Activated T-helper 2 cell treated with anti-CD3 and anti-CD28 coated beads, Interferon-gamma antibody, Interleukin-2, Interleukin-4, amounts not matched to agents 10 μg/mL and 5 μg/mL and 100 μg/mL, durations not matched to agents 14 hours and 24 hours and 36 hours (primary cell): ENCODE results near the gene HAPLN1. TPM values are rescaled to one million over a fixed set of nuclear protein-coding genes. Genes with fewer than 3 reads are reported as not detected.
"Not testable (repeated sequence)": the region's sequence is repeated elsewhere in the genome, so short reads cannot be mapped to it uniquely, and the experiment has no call there.

ENCODE experiments used
- DNase-seq: peaks from one replicate; pipeline ENCODE4 v3.0.0; 2021; ENCODE audit warnings: low spot score
- H3K27ac Mint-ChIP-seq: one replicate; pipeline ENCODE4 v1.8.0; 2021; ENCODE audit warnings: mixed read lengths
- H3K27me3 Mint-ChIP-seq: one replicate; pipeline ENCODE4 v1.8.0; 2021; ENCODE audit warnings: low read depth, mixed read lengths
- H3K36me3 Mint-ChIP-seq: one replicate; pipeline ENCODE4 v1.8.0; 2021; ENCODE audit warnings: low read depth, mixed read lengths
- H3K4me1 Mint-ChIP-seq: one replicate; pipeline ENCODE4 v1.8.0; 2021; ENCODE audit warnings: low read depth, mixed read lengths
- H3K4me3 Mint-ChIP-seq: one replicate; pipeline ENCODE4 v1.8.0; 2021; ENCODE audit warnings: low read depth, mild to moderate bottlenecking, moderate library complexity, mixed read lengths
- H3K9me3 Mint-ChIP-seq: one replicate; pipeline ENCODE4 v1.8.0; 2021; ENCODE audit warnings: mixed read lengths
- intact Hi-C: fragments of 100-400 bp; cut with micrococcal nuclease; formaldehyde crosslinking; loops from one replicate; pipeline ENCODE4 v1.15.1; 2023
- total RNA-seq: library from RNA; stranded (reverse); gene quantifications from 2 replicates; pipeline ENCODE4 v1.2.3, GENCODE V29; 2022

Gene HAPLN1
- total RNA-seq: not detected in 2 replicates

- Mint-ChIP-seq H3K4me3 (peak within 1 kb of the TSS; percentile 10), H3K27ac (no peak within 1 kb of the TSS), H3K36me3 (no peaks in the 10 kb centered on the region), H3K9me3 (no peaks in the 10 kb centered on the region), H3K4me1 (peaks cover 5% of the 10 kb centered on the region), H3K27me3 (peaks cover 50% of the 10 kb centered on the region)
- DNase-seq: no peak
- intact Hi-C loops: no loop called here
These were observed at the start of gene HAPLN1 for GRCh38 chr5:83720836-83721537. Gene HAPLN1, minus strand, starts transcription at chr5:83720855. Its CDS starts 47,332 bp downstream, at chr5:83673523.

- Mint-ChIP-seq H3K36me3 (no peaks in the 10 kb centered on the region), H3K27me3 (no peaks in the 10 kb centered on the region), H3K4me3 (no peak overlapping the region), H3K9me3 (peaks cover 21% of the 10 kb centered on the region), H3K4me1 (no peaks in the 10 kb centered on the region), H3K27ac (no peak overlapping the region)
- intact Hi-C loops: no loop called here
- DNase-seq: no peak
These were observed 46.8 kb upstream of the HAPLN1 start for GRCh38 chr5:83767409-83767992.

GRCh38 chr5:83764101-83764500, 43.4 kb upstream of the HAPLN1 start:
- intact Hi-C loops: no loop called here
- no peaks in the 10 kb centered on the region for H3K27me3 Mint-ChIP-seq
- H3K4me3 Mint-ChIP-seq: no peak overlapping the region
- no peak overlapping the region for H3K27ac Mint-ChIP-seq
- H3K4me1 Mint-ChIP-seq: no peaks in the 10 kb centered on the region
- peaks cover 21% of the 10 kb centered on the region for H3K9me3 Mint-ChIP-seq
- no peaks in the 10 kb centered on the region for H3K36me3 Mint-ChIP-seq
- DNase-seq: no peak

- no peaks in the 10 kb centered on the region for H3K27me3 Mint-ChIP-seq
- H3K27ac Mint-ChIP-seq: no peak overlapping the region
- no peaks in the 10 kb centered on the region for H3K9me3 Mint-ChIP-seq
- intact Hi-C loops: no loop called here
- no peak overlapping the region for H3K4me3 Mint-ChIP-seq
- H3K36me3 Mint-ChIP-seq: no peaks in the 10 kb centered on the region
- no peaks in the 10 kb centered on the region for H3K4me1 Mint-ChIP-seq
- DNase-seq: no peak
These were observed 39.9 kb upstream of the HAPLN1 start for GRCh38 chr5:83760579-83760978.

- Mint-ChIP-seq H3K9me3 (peaks cover 9% of the 10 kb centered on the region), H3K4me1 (no peaks in the 10 kb centered on the region), H3K36me3 (no peaks in the 10 kb centered on the region), H3K27me3 (no peaks in the 10 kb centered on the region), H3K27ac (no peak overlapping the region), H3K4me3 (no peak overlapping the region)
- DNase-seq: no peak
- intact Hi-C loops: no loop called here
These were observed 32.0 kb upstream of the HAPLN1 start for GRCh38 chr5:83752700-83753099.

GRCh38 chr5:83751201-83751600, 30.5 kb upstream of the HAPLN1 start:
- Mint-ChIP-seq H3K4me1 (no peaks in the 10 kb centered on the region), H3K36me3 (no peaks in the 10 kb centered on the region), H3K27me3 (no peaks in the 10 kb centered on the region), H3K27ac (no peak overlapping the region), H3K9me3 (peaks cover 9% of the 10 kb centered on the region), H3K4me3 (no peak overlapping the region)
- DNase-seq: no peak
- intact Hi-C loops: no loop called here

- H3K9me3 Mint-ChIP-seq: peaks cover 9% of the 10 kb centered on the region
- DNase-seq: no peak
- intact Hi-C loops: no loop called here
- no peak overlapping the region for H3K4me3 Mint-ChIP-seq
- no peaks in the 10 kb centered on the region for H3K27me3 Mint-ChIP-seq
- no peaks in the 10 kb centered on the region for H3K36me3 Mint-ChIP-seq
- no peaks in the 10 kb centered on the region for H3K4me1 Mint-ChIP-seq
- H3K27ac Mint-ChIP-seq: no peak overlapping the region
These were observed 30.1 kb upstream of the HAPLN1 start for GRCh38 chr5:83750749-83751148.

- Mint-ChIP-seq H3K4me3 (no peak overlapping the region), H3K27ac (no peak overlapping the region), H3K9me3 (peaks cover 9% of the 10 kb centered on the region), H3K4me1 (no peaks in the 10 kb centered on the region), H3K27me3 (no peaks in the 10 kb centered on the region), H3K36me3 (no peaks in the 10 kb centered on the region)
- no peak for DNase-seq
- intact Hi-C loops: no loop called here
These were observed 25.2 kb upstream of the HAPLN1 start for GRCh38 chr5:83745816-83746215.

GRCh38 chr5:83744821-83745220, 24.2 kb upstream of the HAPLN1 start:
- H3K4me3 Mint-ChIP-seq: no peak overlapping the region
- H3K4me1 Mint-ChIP-seq: no peaks in the 10 kb centered on the region
- intact Hi-C loops: no loop called here
- no peak overlapping the region for H3K27ac Mint-ChIP-seq
- H3K9me3 Mint-ChIP-seq: peaks cover 8% of the 10 kb centered on the region
- no peak for DNase-seq
- H3K36me3 Mint-ChIP-seq: no peaks in the 10 kb centered on the region
- no peaks in the 10 kb centered on the region for H3K27me3 Mint-ChIP-seq

- intact Hi-C loops: no loop called here
- Mint-ChIP-seq H3K27me3 (no peaks in the 10 kb centered on the region), H3K36me3 (no peaks in the 10 kb centered on the region), H3K4me3 (no peak overlapping the region), H3K27ac (no peak overlapping the region), H3K9me3 (no peaks in the 10 kb centered on the region), H3K4me1 (no peaks in the 10 kb centered on the region)
- no peak for DNase-seq
These were observed 21.4 kb upstream of the HAPLN1 start for GRCh38 chr5:83742089-83742488.

GRCh38 chr5:83741571-83741970, 20.9 kb upstream of the HAPLN1 start:
- Mint-ChIP-seq H3K4me1 (no peaks in the 10 kb centered on the region), H3K36me3 (no peaks in the 10 kb centered on the region), H3K27ac (no peak overlapping the region), H3K9me3 (no peaks in the 10 kb centered on the region), H3K27me3 (no peaks in the 10 kb centered on the region), H3K4me3 (no peak overlapping the region)
- intact Hi-C loops: no loop called here
- no peak for DNase-seq

- Mint-ChIP-seq H3K9me3 (no peaks in the 10 kb centered on the region), H3K36me3 (no peaks in the 10 kb centered on the region), H3K4me3 (no peak overlapping the region), H3K4me1 (no peaks in the 10 kb centered on the region), H3K27me3 (no peaks in the 10 kb centered on the region), H3K27ac (no peak overlapping the region)
- no peak for DNase-seq
- intact Hi-C loops: no loop called here
These were observed 20.1 kb upstream of the HAPLN1 start for GRCh38 chr5:83740741-83741140.

GRCh38 chr5:83736169-83736568, 15.5 kb upstream of the HAPLN1 start:
- H3K4me3 Mint-ChIP-seq, H3K27ac Mint-ChIP-seq, H3K36me3 Mint-ChIP-seq, H3K4me1 Mint-ChIP-seq, H3K27me3 Mint-ChIP-seq, DNase-seq, H3K9me3 Mint-ChIP-seq, intact Hi-C loops: not testable (repeated sequence)
